Measurements from ENCODE around the gene SGIP1.

DNA sequence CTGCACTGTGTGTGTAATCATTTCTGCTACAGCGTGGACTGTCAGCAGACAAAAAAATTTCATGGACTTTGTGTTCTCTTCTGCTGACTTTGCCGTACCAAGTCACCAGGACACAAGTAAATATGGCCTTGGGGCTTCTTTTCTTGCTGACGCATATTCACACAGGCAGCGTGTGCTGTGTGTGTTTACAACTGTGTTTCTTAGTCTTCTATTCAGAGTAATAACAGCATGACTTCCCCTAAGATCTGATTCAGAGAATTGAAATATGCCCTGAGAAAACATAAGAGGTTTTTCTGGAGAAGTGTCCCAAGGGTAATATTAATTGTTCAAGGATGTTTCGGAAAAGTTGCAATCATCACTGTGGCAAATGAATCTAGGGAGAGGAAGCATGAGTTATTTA is 171.2 kb downstream of the SGIP1 start:
- TF ChIP-seq POLR2A (IDR thresholded peaks at IDR 0.05), result no peak
- TF ChIP-seq, protein P1, sequence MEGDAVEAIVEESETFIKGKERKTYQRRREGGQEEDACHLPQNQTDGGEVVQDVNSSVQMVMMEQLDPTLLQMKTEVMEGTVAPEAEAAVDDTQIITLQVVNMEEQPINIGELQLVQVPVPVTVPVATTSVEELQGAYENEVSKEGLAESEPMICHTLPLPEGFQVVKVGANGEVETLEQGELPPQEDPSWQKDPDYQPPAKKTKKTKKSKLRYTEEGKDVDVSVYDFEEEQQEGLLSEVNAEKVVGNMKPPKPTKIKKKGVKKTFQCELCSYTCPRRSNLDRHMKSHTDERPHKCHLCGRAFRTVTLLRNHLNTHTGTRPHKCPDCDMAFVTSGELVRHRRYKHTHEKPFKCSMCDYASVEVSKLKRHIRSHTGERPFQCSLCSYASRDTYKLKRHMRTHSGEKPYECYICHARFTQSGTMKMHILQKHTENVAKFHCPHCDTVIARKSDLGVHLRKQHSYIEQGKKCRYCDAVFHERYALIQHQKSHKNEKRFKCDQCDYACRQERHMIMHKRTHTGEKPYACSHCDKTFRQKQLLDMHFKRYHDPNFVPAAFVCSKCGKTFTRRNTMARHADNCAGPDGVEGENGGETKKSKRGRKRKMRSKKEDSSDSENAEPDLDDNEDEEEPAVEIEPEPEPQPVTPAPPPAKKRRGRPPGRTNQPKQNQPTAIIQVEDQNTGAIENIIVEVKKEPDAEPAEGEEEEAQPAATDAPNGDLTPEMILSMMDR (IDR thresholded peaks at IDR 0.05), result no peak
